ENCODE measurements around the gene FXYD6.

FXYD6 gene

GRCh38 chr11:117832511-117832910 is 43.9 kb downstream of the FXYD6 start:
- H3K27ac ChIP-seq, result no peak overlapping the region
- TF ChIP-seq ZFX (IDR thresholded peaks at IDR 0.05), result no peak

- no peak overlapping the region for H3K27ac ChIP-seq
These were observed 44.6 kb downstream of the FXYD6 start for GRCh38 chr11:117831661-117832415.

GRCh38 chr11:117830674-117831351 is 45.6 kb downstream of the FXYD6 start:
- H3K27ac ChIP-seq, result no peak overlapping the region
- TF ChIP-seq ZFX (IDR thresholded peaks at IDR 0.05) (no peak), CTCF (conservative IDR thresholded peaks at IDR 0.05) (no peak)

More at GRCh38 chr11:117831661-117832415, 44.6 kb downstream of the FXYD6 start:
- TF ChIP-seq CTCF (conservative IDR thresholded peaks at IDR 0.05), result no peak
- TF ChIP-seq ZFX (IDR thresholded peaks at IDR 0.05), result no peak

- TF ChIP-seq ZFX (IDR thresholded peaks at IDR 0.05) (no peak), CTCF (conservative IDR thresholded peaks at IDR 0.05) (no peak)
These were observed 46.4 kb downstream of the FXYD6 start for GRCh38 chr11:117830072-117830471.

GRCh38 chr11:117829369-117829725 is 47.1 kb downstream of the FXYD6 start:
- no peak overlapping the region for H3K27ac ChIP-seq
- no peak for TF ChIP-seq ZFX (IDR thresholded peaks at IDR 0.05)
- no peak for TF ChIP-seq CTCF (conservative IDR thresholded peaks at IDR 0.05)

More at GRCh38 chr11:117830072-117830471, 46.4 kb downstream of the FXYD6 start:
- H3K27ac ChIP-seq, result no peak overlapping the region

- TF ChIP-seq ZFX (IDR thresholded peaks at IDR 0.05) (no peak), CTCF (conservative IDR thresholded peaks at IDR 0.05) (no peak)
- H3K27ac ChIP-seq, result no peak overlapping the region
These were observed 47.7 kb downstream of the FXYD6 start for GRCh38 chr11:117828611-117829368.

- H3K27ac ChIP-seq, result no peak overlapping the region
- TF ChIP-seq CTCF (conservative IDR thresholded peaks at IDR 0.05) (no peak), ZFX (IDR thresholded peaks at IDR 0.05) (no peak)
These were observed 48.6 kb downstream of the FXYD6 start for GRCh38 chr11:117827521-117828511.

All from C4-2B (cell line).